RWPE1 (cell line): Measurements from ENCODE around the gene KATNB1.

Source experiments
- CTCF ChIA-PET: fragments of 350-600 bp; sonication (Branson Sonifier 250); formaldehyde crosslinking; extraction: SDS; loops from one replicate; lab custom pipeline; 2021; lab: Yijun Ruan, JAX
- POLR2A ChIA-PET: fragments of 400-600 bp; formaldehyde crosslinking; extraction: SDS; loops from one replicate; lab custom pipeline; 2020; ENCODE audit warnings: antibody characterized with exemption; ENCODE audit not compliant: low non-redundant PET; lab: Yijun Ruan, JAX
- DNase-seq: peaks from one replicate; pipeline ENCODE4 v3.0.0; 2012; ENCODE audit warnings: low spot score
- H3K27ac ChIP-seq: fragments of 450-650 bp; 2 replicates; pipeline ENCODE4 v1.5.1; 2017
- CTCF ChIP-seq: fragments of 450-650 bp; conservative IDR thresholded peaks from 2 replicates; pipeline ENCODE4 v1.5.1; 2017; ENCODE audit warnings: low read depth, mild to moderate bottlenecking

Gene KATNB1

DNA sequence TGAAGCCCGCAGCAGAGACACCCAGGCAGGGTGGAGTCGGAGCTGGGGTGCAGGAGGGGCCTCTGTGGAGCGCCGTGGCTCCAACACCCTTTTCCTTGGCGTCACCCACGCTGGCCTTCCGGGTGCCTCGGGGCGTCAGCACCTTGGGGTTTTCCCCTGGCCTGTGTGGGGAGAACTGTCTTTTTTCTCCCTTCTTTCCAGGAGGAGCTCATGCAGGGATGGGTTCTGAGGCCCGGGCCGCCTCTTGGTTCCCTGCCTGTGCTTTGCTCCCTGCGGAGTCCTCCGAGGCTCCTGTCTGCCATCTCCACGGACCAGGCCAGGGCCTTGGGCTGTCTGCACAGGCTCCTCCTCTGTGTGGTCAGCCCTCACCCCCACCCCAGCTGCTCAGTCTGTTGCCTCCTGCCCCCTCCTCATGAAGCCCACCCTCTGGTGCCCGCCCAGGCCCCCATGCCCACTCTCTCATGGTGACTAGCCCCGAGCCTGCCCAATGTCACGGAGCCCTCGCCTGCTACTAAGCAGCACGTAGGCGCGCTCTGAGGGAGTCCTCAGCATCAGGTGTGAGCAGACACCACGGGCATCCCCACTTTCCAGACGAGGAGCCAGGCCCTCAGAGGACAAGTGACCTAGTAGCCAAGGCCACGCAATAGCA lies 5.0 kb downstream of the KATNB1 start:
- POLR2A ChIA-PET: no interaction called here
- peak overlapping the region; percentile 0; the same call in 1 of the 2 replicates for H3K27ac ChIP-seq
- CTCF ChIA-PET: interaction anchor here (0.7 to 2.7 kb wide), 2 partner anchors 164 to 311 kb away, joined by 3 to 8 read pairs; no protein-coding TSS in a partner anchor
- no peak for TF ChIP-seq CTCF
- DNase-seq: no peak

DNA sequence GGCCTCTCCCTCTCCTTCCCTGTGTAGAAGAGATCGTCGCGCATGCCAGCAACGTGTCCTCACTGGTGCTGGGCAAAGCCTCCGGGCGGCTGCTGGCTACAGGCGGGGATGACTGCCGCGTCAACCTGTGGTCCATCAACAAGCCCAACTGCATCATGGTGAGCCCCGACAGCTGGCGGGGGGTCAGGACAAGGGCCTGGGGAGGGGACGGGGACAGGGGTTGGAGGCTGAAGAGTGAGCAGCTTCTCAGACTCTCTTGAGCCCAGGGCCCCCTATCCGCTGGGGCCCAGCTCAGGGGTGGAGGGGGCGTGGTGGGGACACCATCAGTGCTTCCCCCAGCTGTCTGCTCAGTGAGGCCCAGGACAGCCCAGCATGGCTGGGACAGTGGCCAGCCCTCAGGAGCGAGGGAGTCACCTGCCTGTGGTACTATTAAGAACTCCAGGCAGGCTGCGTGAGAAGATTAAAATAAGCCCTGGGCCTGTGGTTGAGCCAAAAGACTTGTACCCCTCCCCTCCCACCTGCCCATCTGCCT lies 6.2 kb downstream of the KATNB1 start:
- ChIA-PET POLR2A (no interaction called here), CTCF (interaction anchor here (0.7 to 2.7 kb wide), 2 partner anchors 141 to 165 kb away, joined by 3 to 8 read pairs; no protein-coding TSS in a partner anchor)
- TF ChIP-seq CTCF: no peak
- peak overlapping the region; percentile 18; the same call in 1 of the 2 replicates for H3K27ac ChIP-seq
- no peak for DNase-seq

DNA sequence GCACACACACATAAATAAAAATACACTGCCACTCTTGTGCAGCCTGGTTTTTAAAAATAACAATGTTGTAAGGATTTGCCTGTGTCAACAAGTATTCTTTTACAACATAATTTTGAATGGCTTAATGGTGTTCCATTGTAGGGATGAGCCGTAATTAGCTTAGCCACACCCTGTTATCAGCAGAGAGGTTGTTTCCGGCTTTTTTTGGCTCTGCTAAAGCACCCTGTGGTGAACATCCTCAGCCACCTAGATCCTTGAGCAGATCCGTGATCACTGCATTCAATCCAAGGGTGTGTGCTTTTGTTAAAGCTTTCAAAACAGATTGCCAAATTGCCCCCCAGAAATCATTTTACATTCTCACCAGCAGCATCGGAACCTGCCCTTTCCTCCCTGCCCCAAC lies 7.0 kb downstream of the KATNB1 start:
- POLR2A ChIA-PET: no interaction called here
- DNase-seq: no peak
- TF ChIP-seq CTCF: no peak
- no peak overlapping the region for H3K27ac ChIP-seq
- CTCF ChIA-PET: interaction anchor here (0.6 to 1.0 kb wide), 2 partner anchors 16 to 29 kb away, joined by 4 to 5 read pairs; no protein-coding TSS in a partner anchor

- no peak for DNase-seq
- CTCF ChIA-PET: interaction anchor here (1.0 kb wide), 1 partner anchor 15 kb away, joined by 4 read pairs; no protein-coding TSS in a partner anchor
- TF ChIP-seq CTCF: no peak
- no peak overlapping the region for H3K27ac ChIP-seq
- POLR2A ChIA-PET: no interaction called here
Measured at GRCh38 chr16:57743458-57743857, 7.9 kb downstream of the KATNB1 start.

DNA sequence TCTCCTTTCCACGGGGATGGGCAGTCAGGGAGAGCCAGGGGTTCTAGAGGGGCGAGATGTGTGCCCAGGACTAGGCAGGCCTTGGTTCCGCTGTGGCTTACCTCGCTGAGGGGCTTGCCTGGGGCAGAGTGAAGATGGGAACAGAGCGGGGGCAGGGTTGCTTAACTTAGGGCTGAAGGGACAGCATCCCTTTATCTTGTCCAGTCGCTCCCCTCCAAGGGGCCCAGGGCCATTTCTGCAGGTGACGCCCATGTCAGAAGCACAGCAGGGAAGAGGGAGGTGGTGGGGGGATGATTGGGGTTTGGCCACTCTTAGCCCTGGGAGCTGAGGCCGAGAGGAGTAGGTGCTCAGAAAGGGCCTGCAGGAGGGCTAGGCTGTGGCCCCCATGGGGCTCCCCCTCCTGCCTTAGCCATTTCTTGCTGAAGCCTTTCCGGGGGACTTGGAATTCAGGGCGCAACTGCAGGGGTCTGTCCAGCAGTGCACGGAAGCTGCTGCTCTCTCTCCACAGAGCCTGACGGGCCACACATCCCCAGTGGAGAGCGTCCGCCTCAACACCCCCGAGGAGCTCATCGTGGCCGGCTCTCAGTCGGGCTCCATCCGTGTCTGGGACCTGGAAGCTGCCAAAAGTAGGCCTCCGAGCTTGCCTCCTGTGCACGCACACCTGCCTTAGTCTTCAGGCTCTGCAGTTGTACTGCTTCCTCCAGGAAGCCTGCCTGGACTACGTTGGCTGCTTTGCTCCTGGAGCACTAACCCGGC lies 8.5 kb downstream of the KATNB1 start:
- no peak for DNase-seq
- H3K27ac ChIP-seq: no peak overlapping the region
- POLR2A ChIA-PET: no interaction called here
- TF ChIP-seq CTCF: no peak
- CTCF ChIA-PET: interaction anchor here (0.5 to 0.6 kb wide), 2 partner anchors 18 to 64 kb away, joined by 4 to 5 read pairs; no protein-coding TSS in a partner anchor

DNA sequence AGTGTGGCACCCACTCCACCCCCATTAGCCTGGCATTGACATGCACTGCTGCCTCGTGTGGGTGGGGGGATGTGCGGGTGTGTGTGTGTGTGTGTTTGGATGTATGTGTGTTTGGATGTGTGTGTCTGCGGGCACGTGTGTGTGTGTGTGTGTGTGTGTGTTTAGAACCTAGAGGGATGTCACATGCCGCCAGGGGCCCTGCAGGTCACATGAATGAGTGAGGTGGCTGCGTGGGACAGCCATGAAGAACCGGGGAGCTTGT lies 9.0 kb downstream of the KATNB1 start:
- CTCF ChIA-PET: interaction anchor here (0.5 kb wide), 1 partner anchor 17 kb away, joined by 4 read pairs; no protein-coding TSS in a partner anchor
- DNase-seq: no peak
- POLR2A ChIA-PET: no interaction called here
- H3K27ac ChIP-seq: no peak overlapping the region
- no peak for TF ChIP-seq CTCF
